K562 (cell line): Measurements from ENCODE around the gene HOXA11. TPM values are rescaled to one million over a fixed set of nuclear protein-coding genes. Genes with fewer than 3 reads are reported as not detected.

ENCODE experiments used
- CTCF ChIP-seq, 3 experiments: IDR thresholded peaks in 2 of 3; conservative IDR thresholded peaks in 1 of 3; 2 replicates each; pipeline ENCODE4 v1.5.1; 2011 to 2012; ENCODE audit warnings: low read length in 3 of 3, mild to moderate bottlenecking in 3 of 3, control low read depth in 2 of 3, improper control_type of control experiment in 1 of 3, inconsistent platforms in 1 of 3, low read depth in 1 of 3, mixed read lengths in 1 of 3, moderate library complexity in 1 of 3; ENCODE audit not compliant: insufficient read depth in 2 of 3
- DEAF1 ChIP-seq: fragments of 450-650 bp; formaldehyde crosslinking; IDR thresholded peaks from 2 replicates; pipeline ENCODE4 v1.4.0; 2020; ENCODE audit warnings: mild to moderate bottlenecking, moderate library complexity
- E2F6 ChIP-seq, 2 experiments: IDR thresholded peaks; 2 replicates each; pipeline ENCODE4 v1.6.1; 2011; ENCODE audit warnings: borderline replicate concordance in 1 of 2, control low read depth in 1 of 2, low read depth in 1 of 2, low read length in 1 of 2, mild to moderate bottlenecking in 1 of 2, mixed read lengths in 1 of 2, moderate library complexity in 1 of 2; ENCODE audit not compliant: insufficient read depth in 1 of 2, insufficient read length in 1 of 2, poor library complexity in 1 of 2, severe bottlenecking in 1 of 2; ENCODE audit errors: extremely low read depth in 1 of 2
- EGR1 ChIP-seq: fragments of 450-650 bp; conservative IDR thresholded peaks from 2 replicates; pipeline ENCODE4 v1.6.1; 2017; ENCODE audit warnings: mild to moderate bottlenecking
- GABPB1 ChIP-seq: sonication (generic); formaldehyde crosslinking; IDR thresholded peaks from 2 replicates; pipeline ENCODE4 v1.8.0; 2022; ENCODE audit warnings: mild to moderate bottlenecking, missing genetic modification reagents
- MAFK ChIP-seq: IDR thresholded peaks from 2 replicates; pipeline ENCODE4 v1.6.1; 2011; ENCODE audit warnings: low read length, improper control_type of control experiment
- SMARCC2 ChIP-seq: fragments of 450-650 bp; IDR thresholded peaks from 2 replicates; pipeline ENCODE4 v1.6.1; 2017; ENCODE audit warnings: antibody characterized with exemption, moderate library complexity, mild to moderate bottlenecking, low read depth
- SREBF2 ChIP-seq: sonication (generic); formaldehyde crosslinking; IDR thresholded peaks from 2 replicates; pipeline ENCODE4 v1.4.0; 2020; ENCODE audit warnings: mild to moderate bottlenecking, missing genetic modification reagents
- TAF9B ChIP-seq: fragments of 450-650 bp; IDR thresholded peaks from 2 replicates; pipeline ENCODE4 v1.6.1; 2018; ENCODE audit warnings: mild to moderate bottlenecking; ENCODE audit not compliant: partially characterized antibody
- TARDBP ChIP-seq: fragments of 450-650 bp; IDR thresholded peaks from 2 replicates; pipeline ENCODE4 v1.6.1; 2016
- TCF7L2 ChIP-seq: fragments of 150-350 bp; IDR thresholded peaks from 2 replicates; pipeline ENCODE4 v1.6.1; 2016; ENCODE audit warnings: low read depth, mild to moderate bottlenecking, low read length, moderate library complexity
- TRIM24 ChIP-seq, 2 experiments: fragments of 450-650 bp; IDR thresholded peaks; 2 replicates each; pipeline ENCODE4 v1.6.1; 2016
- ZNF140 ChIP-seq: fragments of 250-450 bp; sonication (Bioruptor Pico); IDR thresholded peaks from 2 replicates; pipeline ENCODE4 v1.8.0; 2021; ENCODE audit warnings: moderate library complexity, mild to moderate bottlenecking, inconsistent platforms
- ZNF282 ChIP-seq: sonication (generic); formaldehyde crosslinking; IDR thresholded peaks from 2 replicates; pipeline ENCODE4 v1.8.1; 2023; ENCODE audit warnings: missing genetic modification reagents
- ZNF347 ChIP-seq: fragments of 450-650 bp; formaldehyde crosslinking; IDR thresholded peaks from 2 replicates; pipeline ENCODE4 v1.4.0; 2020; ENCODE audit warnings: low read depth, mild to moderate bottlenecking, moderate library complexity
- ZNF717 ChIP-seq: fragments of 250-450 bp; sonication (Bioruptor Pico); IDR thresholded peaks from 2 replicates; pipeline ENCODE4 v1.5.0; 2021
- ZNF830 ChIP-seq: fragments of 250-450 bp; sonication (Bioruptor Pico); IDR thresholded peaks from 2 replicates; pipeline ENCODE4 v1.5.0; 2021; ENCODE audit warnings: mild to moderate bottlenecking
- polyA plus RNA-seq, 8 experiments: library from polyadenylated mRNA; depleted of rRNA in 4 of 8; stranded (reverse) in 5 of 8; unstranded in 3 of 8; fragments of >200 nt; fragmentation: Nextera tagmentation in 2 of 8; fragmentation: Illumina TruSeq in 1 of 8; extraction: Ambion mirVana in 2 of 8; extraction: Trizol in 1 of 8; gene quantifications; 2 replicates each; pipeline versions ENCODE4 v1.2.1 to v1.2.3, GENCODE V29; 2011 to 2014; ENCODE audit warnings: inconsistent platforms in 1 of 8, missing spikeins in 1 of 8
- total RNA-seq, 7 experiments: library from RNA; depleted of rRNA in 6 of 7; stranded (reverse); fragments of >200 nt in 6 of 7; fragmentation: Illumina TruSeq in 2 of 7; extraction: Trizol in 2 of 7; gene quantifications; 2 replicates each; pipeline versions ENCODE4 v1.2.1 to v1.2.3, GENCODE V29; 2011 to 2021; ENCODE audit warnings: low replicate concordance in 1 of 7
- TF ChIP-seq, protein P1 (sequence below): sonication (generic); formaldehyde crosslinking; IDR thresholded peaks from 2 replicates; pipeline ENCODE4 v1.8.0; 2022; ENCODE audit warnings: mild to moderate bottlenecking, missing genetic modification reagents
- TF ChIP-seq, protein P2 (sequence below): fragments of 250-450 bp; sonication (Bioruptor Pico); IDR thresholded peaks from 2 replicates; pipeline ENCODE4 v1.6.1; 2021; ENCODE audit warnings: mild to moderate bottlenecking
- TF ChIP-seq, protein P3 (sequence below), 2 experiments: IDR thresholded peaks; 2 replicates each; pipeline ENCODE4 v1.6.1; 2012; ENCODE audit warnings: improper control_type of control experiment in 2 of 2, low read depth in 2 of 2, low read length in 2 of 2, borderline replicate concordance in 1 of 2

Gene HOXA11
- total and polyA plus RNA-seq, 9 of the 15 experiments (the other 6 are each of a cell fraction or from before 2014, with no cell fraction given) = not detected

- peak in 1 of 2 experiments; percentile 81 for TF ChIP-seq E2F6 (IDR thresholded peaks at IDR 0.05; ENCODE audit: borderline replicate concordance in 1 of 2, extremely low read depth in 1 of 2, insufficient read depth in 1 of 2, insufficient read length in 1 of 2, low read depth in 1 of 2, low read length in 1 of 2, poor library complexity in 1 of 2, severe bottlenecking in 1 of 2)
- TF ChIP-seq ZNF717 = no peak
- no peak for TF ChIP-seq ZNF140 (CRISPR knock-in tag)
- TF ChIP-seq CTCF (IDR thresholded peaks at IDR 0.05 in 2 of 3, conservative IDR thresholded peaks at IDR 0.05 in 1 of 3; ENCODE audit: insufficient read depth in 2 of 3, low read depth in 1 of 3, low read length in 3 of 3) = peak; percentile 87 to 91 (median 91)
- TF ChIP-seq TRIM24 (IDR thresholded peaks at IDR 0.05) = no peak
- TF ChIP-seq, protein P1, sequence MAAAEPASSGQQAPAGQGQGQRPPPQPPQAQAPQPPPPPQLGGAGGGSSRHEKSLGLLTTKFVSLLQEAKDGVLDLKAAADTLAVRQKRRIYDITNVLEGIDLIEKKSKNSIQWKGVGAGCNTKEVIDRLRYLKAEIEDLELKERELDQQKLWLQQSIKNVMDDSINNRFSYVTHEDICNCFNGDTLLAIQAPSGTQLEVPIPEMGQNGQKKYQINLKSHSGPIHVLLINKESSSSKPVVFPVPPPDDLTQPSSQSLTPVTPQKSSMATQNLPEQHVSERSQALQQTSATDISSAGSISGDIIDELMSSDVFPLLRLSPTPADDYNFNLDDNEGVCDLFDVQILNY (CRISPR knock-in tag) = no peak
- no peak for TF ChIP-seq ZNF282
- TF ChIP-seq MAFK = no peak
- no peak for TF ChIP-seq TARDBP
- TF ChIP-seq DEAF1 (CRISPR knock-in tag) = peak; percentile 86
- TF ChIP-seq, protein P2, sequence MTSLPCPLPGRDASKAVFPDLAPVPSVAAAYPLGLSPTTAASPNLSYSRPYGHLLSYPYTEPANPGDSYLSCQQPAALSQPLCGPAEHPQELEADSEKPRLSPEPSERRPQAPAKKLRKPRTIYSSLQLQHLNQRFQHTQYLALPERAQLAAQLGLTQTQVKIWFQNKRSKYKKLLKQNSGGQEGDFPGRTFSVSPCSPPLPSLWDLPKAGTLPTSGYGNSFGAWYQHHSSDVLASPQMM (CRISPR knock-in tag) = no peak
- TF ChIP-seq, protein P3, sequence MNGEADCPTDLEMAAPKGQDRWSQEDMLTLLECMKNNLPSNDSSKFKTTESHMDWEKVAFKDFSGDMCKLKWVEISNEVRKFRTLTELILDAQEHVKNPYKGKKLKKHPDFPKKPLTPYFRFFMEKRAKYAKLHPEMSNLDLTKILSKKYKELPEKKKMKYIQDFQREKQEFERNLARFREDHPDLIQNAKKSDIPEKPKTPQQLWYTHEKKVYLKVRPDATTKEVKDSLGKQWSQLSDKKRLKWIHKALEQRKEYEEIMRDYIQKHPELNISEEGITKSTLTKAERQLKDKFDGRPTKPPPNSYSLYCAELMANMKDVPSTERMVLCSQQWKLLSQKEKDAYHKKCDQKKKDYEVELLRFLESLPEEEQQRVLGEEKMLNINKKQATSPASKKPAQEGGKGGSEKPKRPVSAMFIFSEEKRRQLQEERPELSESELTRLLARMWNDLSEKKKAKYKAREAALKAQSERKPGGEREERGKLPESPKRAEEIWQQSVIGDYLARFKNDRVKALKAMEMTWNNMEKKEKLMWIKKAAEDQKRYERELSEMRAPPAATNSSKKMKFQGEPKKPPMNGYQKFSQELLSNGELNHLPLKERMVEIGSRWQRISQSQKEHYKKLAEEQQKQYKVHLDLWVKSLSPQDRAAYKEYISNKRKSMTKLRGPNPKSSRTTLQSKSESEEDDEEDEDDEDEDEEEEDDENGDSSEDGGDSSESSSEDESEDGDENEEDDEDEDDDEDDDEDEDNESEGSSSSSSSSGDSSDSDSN (IDR thresholded peaks at IDR 0.05; ENCODE audit: borderline replicate concordance in 1 of 2, low read depth in 2 of 2, low read length in 2 of 2) = no peak
- no peak for TF ChIP-seq GABPB1 (CRISPR knock-in tag)
- TF ChIP-seq SREBF2 (CRISPR knock-in tag) = no peak
- no peak for TF ChIP-seq TAF9B
- TF ChIP-seq EGR1 = peak; percentile 54
- no peak for TF ChIP-seq SMARCC2
- no peak for TF ChIP-seq TCF7L2
- no peak for TF ChIP-seq ZNF830 (CRISPR knock-in tag)
- TF ChIP-seq ZNF347 = no peak
Observed at GRCh38 chr7:27160546-27161213, 24.4 kb downstream of the HOXA11 start (continued).
